Measurements from ENCODE around the gene SH3BP5.

Gene SH3BP5

DNA sequence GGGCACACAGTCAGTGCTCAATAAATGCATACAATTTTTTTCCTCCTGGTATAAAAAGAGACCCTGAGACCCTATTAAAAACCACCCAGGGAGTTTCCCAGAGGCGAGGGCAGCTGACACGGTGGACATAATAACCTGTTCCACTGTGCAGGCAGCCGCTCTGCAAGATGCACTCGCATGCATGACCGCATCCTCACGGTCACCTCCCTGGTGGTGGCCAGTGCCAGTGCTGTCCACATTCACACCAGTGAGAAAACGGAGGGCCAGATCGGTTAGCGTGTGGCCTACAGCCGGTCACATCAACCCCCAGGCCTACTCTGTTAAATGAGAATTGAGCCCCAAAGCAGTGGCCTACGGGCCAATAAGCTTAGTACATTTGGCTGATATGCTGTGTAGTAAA is 24.8 kb downstream of the SH3BP5 start:
- no peaks in the 10 kb centered on the region for H3K36me3 ChIP-seq (ENCODE audit: insufficient read depth, low read length)
- no peak overlapping the region for H3K9ac ChIP-seq (ENCODE audit: low read depth, low read length)
- no peaks in the 10 kb centered on the region for H3K9me3 ChIP-seq (ENCODE audit: control insufficient read depth, insufficient read depth, low read length)
- peaks cover 24% of the 10 kb centered on the region for H3K4me1 ChIP-seq (ENCODE audit: insufficient read depth, low read length)

- Histone ChIP-seq H3K9ac (ENCODE audit: low read depth, low read length) (no peak overlapping the region), H3K4me1 (ENCODE audit: insufficient read depth, low read length) (peaks cover 23% of the 10 kb centered on the region), H3K9me3 (ENCODE audit: control insufficient read depth, insufficient read depth, low read length) (no peaks in the 10 kb centered on the region), H3K36me3 (ENCODE audit: insufficient read depth, low read length) (no peaks in the 10 kb centered on the region)
Observed at GRCh38 chr3:15306979-15307359, 25.4 kb downstream of the SH3BP5 start.

GRCh38 chr3:15305359-15305844 is 27.0 kb downstream of the SH3BP5 start:
- Histone ChIP-seq H3K9me3 (ENCODE audit: control insufficient read depth, insufficient read depth, low read length) (no peaks in the 10 kb centered on the region), H3K4me1 (ENCODE audit: insufficient read depth, low read length) (peaks cover 18% of the 10 kb centered on the region), H3K9ac (ENCODE audit: low read depth, low read length) (no peak overlapping the region), H3K36me3 (ENCODE audit: insufficient read depth, low read length) (no peaks in the 10 kb centered on the region)

- no peaks in the 10 kb centered on the region for H3K36me3 ChIP-seq (ENCODE audit: insufficient read depth, low read length)
- H3K4me1 ChIP-seq (ENCODE audit: insufficient read depth, low read length): peaks cover 11% of the 10 kb centered on the region
- no peaks in the 10 kb centered on the region for H3K9me3 ChIP-seq (ENCODE audit: control insufficient read depth, insufficient read depth, low read length)
- H3K9ac ChIP-seq (ENCODE audit: low read depth, low read length): no peak overlapping the region
Observed at GRCh38 chr3:15303728-15304127, 28.7 kb downstream of the SH3BP5 start.

DNA sequence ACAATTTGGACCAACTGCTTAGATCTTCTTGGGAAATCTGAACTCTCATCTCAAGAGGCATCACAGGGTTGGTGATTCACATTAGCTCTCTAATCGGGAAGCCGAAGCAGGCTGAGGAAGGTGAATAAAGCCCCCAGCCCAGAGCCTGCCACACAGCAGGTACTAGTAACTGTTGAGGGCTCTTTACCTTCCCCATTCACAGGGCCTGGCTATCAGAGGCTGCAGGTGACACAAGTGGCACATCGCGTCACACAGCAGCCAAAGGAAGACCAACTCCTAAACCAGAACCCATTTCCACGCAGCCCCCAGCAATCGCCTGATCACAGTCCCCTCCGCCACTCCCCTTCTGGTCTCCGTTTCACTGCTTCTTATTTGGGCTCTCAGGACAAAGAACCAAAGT is 29.2 kb downstream of the SH3BP5 start:
- Histone ChIP-seq H3K36me3 (ENCODE audit: insufficient read depth, low read length) (no peaks in the 10 kb centered on the region), H3K9ac (ENCODE audit: low read depth, low read length) (no peak overlapping the region), H3K4me1 (ENCODE audit: insufficient read depth, low read length) (peaks cover 7% of the 10 kb centered on the region; the same call in 1 of the 2 replicates), H3K9me3 (ENCODE audit: control insufficient read depth, insufficient read depth, low read length) (no peaks in the 10 kb centered on the region)

DNA sequence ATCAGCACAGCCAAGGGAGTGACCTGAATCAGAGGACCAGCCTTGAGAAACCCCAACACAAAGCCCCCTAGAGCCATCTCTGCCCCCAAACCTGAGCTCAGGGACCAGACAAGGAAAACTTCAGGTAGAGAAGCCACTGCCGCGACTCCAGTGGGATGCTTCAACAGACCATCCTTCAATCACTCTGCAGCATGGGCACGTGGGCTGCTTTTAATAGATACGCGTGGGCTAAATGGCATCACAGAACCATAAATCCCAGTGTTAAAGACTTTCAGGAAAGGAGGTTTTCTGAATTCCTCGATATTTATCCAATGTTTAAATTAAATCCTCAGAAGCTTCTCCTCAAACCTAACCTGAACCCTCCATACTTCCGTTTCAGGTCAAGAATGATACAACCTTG is 30.6 kb downstream of the SH3BP5 start:
- Histone ChIP-seq H3K36me3 (ENCODE audit: insufficient read depth, low read length) (no peaks in the 10 kb centered on the region), H3K9me3 (ENCODE audit: control insufficient read depth, insufficient read depth, low read length) (no peaks in the 10 kb centered on the region), H3K9ac (ENCODE audit: low read depth, low read length) (no peak overlapping the region), H3K4me1 (ENCODE audit: insufficient read depth, low read length) (peaks cover 4% of the 10 kb centered on the region; the same call in 1 of the 2 replicates)

DNA sequence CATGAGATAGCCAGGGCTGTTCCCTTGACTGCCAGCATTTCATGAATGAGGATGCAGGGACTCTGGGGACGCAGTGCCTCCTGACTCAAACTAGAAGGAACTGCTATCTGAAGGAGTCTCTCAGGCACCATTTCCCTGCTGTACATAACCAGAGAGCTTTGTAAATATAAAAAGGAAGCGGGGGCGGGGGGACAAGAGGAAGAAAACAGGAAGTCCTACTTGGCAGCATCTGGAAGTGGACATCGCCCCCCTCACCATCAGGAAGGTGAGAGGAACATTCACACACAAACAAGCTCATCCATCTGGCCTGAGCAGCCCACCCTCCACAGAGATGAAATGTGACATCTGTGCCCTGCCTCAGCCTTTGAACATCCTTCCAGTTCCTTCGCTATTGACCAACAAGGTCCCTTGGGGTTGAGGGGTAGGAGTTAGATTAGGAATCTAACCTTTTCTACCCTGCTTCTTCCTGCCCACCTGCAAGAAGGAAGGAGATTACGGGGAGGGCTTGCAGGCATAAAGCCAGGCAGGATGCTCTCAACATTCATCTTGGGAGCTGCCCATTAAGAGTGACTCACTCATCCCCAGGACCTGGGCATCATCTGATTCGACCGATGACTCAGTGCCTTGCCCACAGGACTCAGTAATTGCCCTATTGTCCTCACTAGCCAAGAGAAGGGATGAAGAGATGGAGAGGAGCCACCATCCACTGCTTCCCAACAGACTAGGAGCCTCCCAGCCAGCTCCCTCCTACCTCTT is 31.9 kb downstream of the SH3BP5 start:
- H3K36me3 ChIP-seq (ENCODE audit: insufficient read depth, low read length): no peaks in the 10 kb centered on the region
- no peak overlapping the region for H3K9ac ChIP-seq (ENCODE audit: low read depth, low read length)
- H3K9me3 ChIP-seq (ENCODE audit: control insufficient read depth, insufficient read depth, low read length): no peaks in the 10 kb centered on the region
- peaks cover 4% of the 10 kb centered on the region; the same call in 1 of the 2 replicates for H3K4me1 ChIP-seq (ENCODE audit: insufficient read depth, low read length)

DNA sequence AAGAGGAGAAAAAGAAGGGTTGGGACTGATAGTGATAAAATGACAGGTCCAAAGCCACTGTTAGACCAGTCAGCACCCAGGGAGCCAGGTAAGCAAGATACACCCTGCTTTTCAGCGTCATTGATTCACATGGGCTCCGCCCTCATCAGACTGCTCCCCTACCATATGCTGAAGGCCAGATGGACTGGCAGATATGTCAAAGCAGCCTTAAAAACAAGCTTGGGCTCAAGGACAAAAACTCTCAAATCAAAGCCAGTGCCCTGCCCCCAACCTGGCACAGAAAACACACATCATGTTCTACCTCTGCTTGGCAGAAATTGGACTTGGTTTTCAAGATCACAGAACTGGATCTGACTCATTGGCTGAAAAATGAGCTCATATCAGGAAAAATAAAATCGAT is 33.4 kb downstream of the SH3BP5 start:
- Histone ChIP-seq H3K4me1 (ENCODE audit: insufficient read depth, low read length) (peaks cover 4% of the 10 kb centered on the region; the same call in 1 of the 2 replicates), H3K9ac (ENCODE audit: low read depth, low read length) (no peak overlapping the region), H3K36me3 (ENCODE audit: insufficient read depth, low read length) (no peaks in the 10 kb centered on the region), H3K9me3 (ENCODE audit: control insufficient read depth, insufficient read depth, low read length) (no peaks in the 10 kb centered on the region)

GRCh38 chr3:15298504-15298903 is 33.9 kb downstream of the SH3BP5 start:
- Histone ChIP-seq H3K4me1 (ENCODE audit: insufficient read depth, low read length) (peaks cover 4% of the 10 kb centered on the region; the same call in 1 of the 2 replicates), H3K9ac (ENCODE audit: low read depth, low read length) (no peak overlapping the region), H3K36me3 (ENCODE audit: insufficient read depth, low read length) (no peaks in the 10 kb centered on the region), H3K9me3 (ENCODE audit: control insufficient read depth, insufficient read depth, low read length) (no peaks in the 10 kb centered on the region)

DNA sequence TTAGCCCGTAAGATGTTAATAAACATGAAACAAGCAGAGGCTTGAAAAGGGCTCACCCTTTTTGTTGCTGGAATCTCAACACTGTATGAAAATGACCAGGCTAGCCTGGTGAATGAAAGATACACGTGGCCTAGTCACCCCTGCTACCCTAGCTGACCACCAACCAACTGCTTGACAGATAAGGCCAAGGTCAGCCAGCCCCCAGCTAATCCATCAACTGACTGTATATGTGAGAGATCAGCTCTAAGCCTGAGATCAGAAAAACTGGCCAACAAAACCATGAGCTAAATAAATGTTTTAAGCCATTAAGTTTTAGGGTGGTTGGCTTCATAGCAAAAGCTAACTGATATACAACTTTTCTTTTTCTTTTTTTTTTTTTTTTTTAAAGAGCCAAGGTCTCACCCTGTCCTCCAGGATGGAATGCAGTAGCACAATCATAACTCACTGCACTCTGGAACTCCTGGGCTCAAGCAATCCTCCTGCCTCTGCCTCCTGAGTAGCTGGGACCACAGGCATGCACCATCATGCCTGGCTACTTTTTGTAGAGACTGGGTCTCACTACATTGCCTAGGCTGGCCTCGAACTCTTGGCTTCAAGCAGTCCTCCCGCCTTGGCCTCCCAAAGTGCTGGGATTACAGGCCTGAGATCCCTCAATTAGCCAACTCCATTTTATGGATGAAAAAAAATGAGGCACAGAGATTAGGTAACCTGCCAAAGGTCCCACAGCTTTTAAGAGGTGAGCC is 34.6 kb downstream of the SH3BP5 start:
- no peaks in the 10 kb centered on the region for H3K36me3 ChIP-seq (ENCODE audit: insufficient read depth, low read length)
- no peak overlapping the region for H3K9ac ChIP-seq (ENCODE audit: low read depth, low read length)
- no peaks in the 10 kb centered on the region for H3K9me3 ChIP-seq (ENCODE audit: control insufficient read depth, insufficient read depth, low read length)
- peaks cover 4% of the 10 kb centered on the region; the same call in 1 of the 2 replicates for H3K4me1 ChIP-seq (ENCODE audit: insufficient read depth, low read length)

DNA sequence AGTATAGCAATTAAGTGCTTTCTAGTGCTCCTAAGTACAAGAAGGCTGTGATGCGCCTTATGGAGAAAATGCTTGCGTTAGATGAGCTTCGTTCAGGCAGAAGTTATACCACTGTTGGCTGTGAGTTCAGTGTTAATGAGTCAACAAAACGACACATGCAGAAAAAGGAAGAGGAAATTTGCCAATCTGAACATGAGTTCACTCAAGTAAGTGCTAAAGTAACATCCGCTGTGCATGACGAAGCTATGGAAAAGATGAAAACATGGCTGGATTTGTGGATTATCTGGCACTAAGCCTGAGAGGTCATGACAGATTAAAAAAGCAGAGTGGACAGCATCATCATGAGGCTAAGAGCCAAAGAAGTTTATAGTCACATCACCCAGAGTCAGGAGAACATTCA is 36.9 kb downstream of the SH3BP5 start:
- Histone ChIP-seq H3K9me3 (ENCODE audit: control insufficient read depth, insufficient read depth, low read length) (no peaks in the 10 kb centered on the region), H3K36me3 (ENCODE audit: insufficient read depth, low read length) (no peaks in the 10 kb centered on the region), H3K4me1 (ENCODE audit: insufficient read depth, low read length) (no peaks in the 10 kb centered on the region), H3K9ac (ENCODE audit: low read depth, low read length) (no peak overlapping the region)

DNA sequence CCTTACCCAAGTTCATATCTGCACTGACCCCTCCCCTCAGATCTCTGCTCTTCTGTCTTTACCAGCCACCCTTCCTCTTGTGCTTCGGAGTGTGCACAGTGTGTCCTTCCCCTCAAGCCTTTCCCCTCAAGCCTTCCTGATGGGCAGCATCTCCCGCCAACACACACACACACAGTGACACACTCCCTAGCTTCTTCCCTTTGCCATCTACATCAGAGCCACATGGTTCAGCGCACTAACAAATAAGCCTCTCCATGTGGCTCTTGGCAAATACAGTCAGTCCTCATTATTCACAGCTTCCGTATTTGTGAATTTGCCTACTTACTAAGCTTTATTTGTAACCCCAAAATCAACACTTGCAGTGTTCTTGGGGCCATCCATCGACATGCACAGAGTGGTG is 37.5 kb downstream of the SH3BP5 start:
- H3K9ac ChIP-seq (ENCODE audit: low read depth, low read length): no peak overlapping the region
- H3K4me1 ChIP-seq (ENCODE audit: insufficient read depth, low read length): no peaks in the 10 kb centered on the region

DNA sequence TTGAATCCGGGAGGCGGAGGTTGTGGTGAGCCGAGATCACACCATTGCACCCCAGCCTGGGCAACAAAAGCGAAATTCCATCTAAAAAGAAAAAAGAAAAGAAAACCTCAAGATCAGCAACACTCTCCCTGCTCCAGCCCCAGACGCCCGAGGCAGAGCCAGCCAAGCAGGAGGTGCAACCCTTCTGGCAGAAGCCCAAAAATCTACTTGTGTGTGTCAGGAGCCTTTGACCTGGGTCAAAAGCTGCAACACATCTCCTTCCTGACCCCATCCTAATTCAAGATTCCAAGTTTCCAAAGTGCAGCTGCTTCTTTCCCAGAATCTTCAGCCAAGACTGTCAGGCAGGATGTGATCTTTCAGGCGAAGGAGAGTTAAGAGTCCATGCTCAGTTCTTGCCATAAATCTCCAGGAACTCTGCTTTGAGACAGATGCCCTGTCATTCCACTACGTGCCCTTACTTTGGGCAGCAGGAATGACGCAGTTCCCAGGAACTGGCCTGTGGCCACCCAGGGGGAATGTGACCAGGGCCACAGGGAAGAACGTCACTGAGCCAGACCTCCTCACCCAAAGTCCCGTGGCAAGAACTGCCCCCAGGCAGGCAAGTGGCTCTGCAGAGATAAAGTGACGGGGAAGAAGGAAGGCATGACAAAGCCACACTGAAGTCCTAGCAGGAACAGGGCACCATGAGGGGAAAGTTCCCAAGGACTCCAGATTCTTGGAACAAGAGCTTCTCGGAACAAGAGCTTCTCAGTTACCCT is 39.4 kb downstream of the SH3BP5 start:
- no peak overlapping the region for H3K9ac ChIP-seq (ENCODE audit: low read depth, low read length)
- H3K4me1 ChIP-seq (ENCODE audit: insufficient read depth, low read length): no peaks in the 10 kb centered on the region
- H3K9me3 ChIP-seq (ENCODE audit: control insufficient read depth, insufficient read depth, low read length): no peaks in the 10 kb centered on the region
- H3K36me3 ChIP-seq (ENCODE audit: insufficient read depth, low read length): no peaks in the 10 kb centered on the region

More for the DNA sequence above, 37.5 kb downstream of the SH3BP5 start:
- no peaks in the 10 kb centered on the region for H3K36me3 ChIP-seq (ENCODE audit: insufficient read depth, low read length)
- H3K9me3 ChIP-seq (ENCODE audit: control insufficient read depth, insufficient read depth, low read length): no peaks in the 10 kb centered on the region
